NCI-H1930 (cell line): ENCODE results near the gene FITM1.

Experiments
- DNase-seq, 2 experiments: peaks; one replicate each; lab custom pipeline; 2025; lab: John Stamatoyannopoulos, UW

FITM1 gene

DNA sequence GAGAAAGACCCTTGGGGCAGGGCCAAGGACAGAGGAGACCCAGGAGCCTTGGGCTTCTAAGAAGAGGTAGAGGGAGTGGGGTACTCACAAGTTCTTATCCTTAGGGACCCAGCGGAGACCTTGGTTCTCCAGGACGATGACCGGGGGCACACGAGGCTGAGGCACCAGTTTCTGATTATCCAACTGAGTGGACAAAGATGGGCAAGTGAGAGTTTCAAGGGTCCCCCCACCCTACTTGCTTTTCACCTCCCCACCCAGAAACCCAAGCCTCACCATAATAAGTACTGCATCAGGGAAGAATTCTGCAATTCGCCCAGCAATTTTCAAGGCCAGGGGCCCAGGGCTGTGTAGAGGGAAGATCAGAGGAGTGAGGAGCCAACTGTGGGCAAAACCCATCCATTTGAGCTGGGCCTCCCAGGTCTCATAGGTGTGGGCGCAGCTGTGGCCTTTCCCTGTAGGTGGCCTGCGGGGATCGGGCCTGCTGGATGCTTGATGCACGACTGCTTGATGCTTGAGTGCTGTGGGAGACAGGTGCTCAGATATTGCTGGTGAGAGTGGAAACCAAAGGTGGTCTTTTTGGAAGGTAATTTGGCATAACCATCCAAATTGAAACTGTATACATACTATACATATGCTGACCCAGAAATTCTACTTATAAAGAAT lies 8.9 kb downstream of the FITM1 start:
- no peak for DNase-seq

DNA sequence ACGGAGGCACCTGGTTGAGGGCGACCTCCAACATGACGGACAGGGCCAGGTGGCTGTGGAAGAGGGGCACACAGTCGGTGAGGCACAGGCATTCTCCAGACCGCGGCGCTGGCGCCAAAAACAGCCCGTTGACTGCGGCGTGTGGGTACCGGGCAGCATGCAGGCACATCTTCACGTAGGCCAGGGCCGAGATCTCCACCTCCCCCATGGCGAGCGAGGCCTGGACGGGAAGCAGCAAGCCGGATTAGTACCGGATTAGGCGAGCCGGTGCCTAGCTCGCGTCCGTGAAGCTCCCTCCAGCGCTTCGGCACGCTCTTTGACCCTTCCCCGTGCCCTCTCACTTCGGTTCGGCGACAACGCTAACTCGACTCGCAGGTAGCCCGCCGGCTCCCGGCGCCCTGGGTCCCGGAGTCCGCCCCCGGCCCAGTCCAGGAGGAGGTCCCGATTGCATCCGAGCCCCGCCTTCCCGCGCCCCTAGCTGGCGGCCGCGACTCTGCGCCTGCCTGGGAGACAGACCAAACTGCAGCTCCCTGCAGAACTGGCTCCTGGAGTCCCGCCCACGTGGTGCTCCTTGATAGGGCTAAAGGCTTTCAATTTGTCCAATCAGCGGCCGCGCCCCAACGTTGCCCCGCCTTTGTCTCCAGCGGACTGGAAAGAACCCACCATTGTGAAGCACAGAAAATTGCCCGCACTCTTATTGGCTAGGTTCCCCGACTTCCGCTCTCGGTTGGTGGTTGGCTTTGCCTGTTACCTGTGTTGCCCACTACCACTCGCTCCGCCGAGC lies 10.8 kb downstream of the FITM1 start, which contains the start of gene EMC9:
Gene EMC9 (minus strand): TSS at position 495 of the 784 bp plus-strand sequence. CDS start 287 bp downstream, at position 208.
- peak; percentile 99 for DNase-seq

DNA sequence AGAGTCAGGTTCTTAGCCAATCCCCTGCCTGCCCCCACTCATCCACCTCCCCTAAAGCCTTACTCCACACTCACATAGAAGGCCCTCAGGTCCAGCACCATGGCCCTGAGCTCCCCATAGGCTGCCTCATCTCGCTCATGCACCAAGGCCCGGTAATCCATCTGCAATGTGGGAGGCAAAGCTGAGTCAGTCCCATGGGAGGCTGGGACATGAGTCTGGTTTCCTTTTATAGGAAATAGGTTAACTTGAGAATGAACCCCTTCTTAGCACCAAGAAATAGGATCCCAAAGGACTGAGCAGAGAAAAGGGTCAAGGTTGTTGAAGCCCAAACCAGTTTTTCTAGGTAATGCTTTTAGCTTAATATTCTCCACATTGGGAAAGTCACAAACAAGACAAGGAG lies 13.1 kb downstream of the FITM1 start:
- DNase-seq, result no peak

DNA sequence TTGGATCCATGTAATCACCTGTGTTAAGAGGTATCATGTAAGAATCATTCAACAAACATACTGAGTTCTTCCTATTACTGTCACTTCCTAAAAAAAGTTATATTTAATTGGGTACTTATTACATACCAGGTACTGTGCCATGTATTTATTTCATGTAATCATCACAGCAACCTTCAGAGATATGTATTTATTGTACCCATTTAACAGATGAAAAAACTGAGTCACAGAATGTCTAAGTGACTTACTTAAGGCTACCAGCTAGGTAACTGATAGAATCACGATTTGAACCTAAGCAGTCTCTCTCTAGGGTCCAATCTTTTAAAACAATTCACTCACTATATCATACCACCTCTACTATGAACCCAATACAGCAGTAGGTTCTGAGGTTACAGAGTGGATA lies 14.0 kb downstream of the FITM1 start:
- DNase-seq, result no peak

DNA sequence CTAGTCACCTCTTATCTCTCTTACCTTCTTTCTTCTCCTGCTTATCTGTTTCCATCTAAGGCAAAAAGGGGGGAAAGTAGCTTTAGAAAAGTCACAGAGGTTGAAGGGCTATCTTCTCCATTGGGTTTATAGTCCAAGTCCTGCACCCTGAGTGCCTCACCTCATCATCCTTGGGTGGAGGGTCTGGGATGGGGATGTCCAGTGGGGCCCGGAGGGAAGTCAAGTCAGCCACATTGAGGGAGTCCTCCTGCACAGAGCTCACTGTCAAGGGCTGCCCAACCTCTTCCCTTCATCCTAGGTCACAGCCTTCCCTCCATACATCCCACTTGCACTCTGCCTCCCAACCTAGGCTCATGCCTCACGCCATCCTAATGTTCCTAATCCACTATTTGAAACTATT lies 14.8 kb downstream of the FITM1 start:
- no peak for DNase-seq

DNA sequence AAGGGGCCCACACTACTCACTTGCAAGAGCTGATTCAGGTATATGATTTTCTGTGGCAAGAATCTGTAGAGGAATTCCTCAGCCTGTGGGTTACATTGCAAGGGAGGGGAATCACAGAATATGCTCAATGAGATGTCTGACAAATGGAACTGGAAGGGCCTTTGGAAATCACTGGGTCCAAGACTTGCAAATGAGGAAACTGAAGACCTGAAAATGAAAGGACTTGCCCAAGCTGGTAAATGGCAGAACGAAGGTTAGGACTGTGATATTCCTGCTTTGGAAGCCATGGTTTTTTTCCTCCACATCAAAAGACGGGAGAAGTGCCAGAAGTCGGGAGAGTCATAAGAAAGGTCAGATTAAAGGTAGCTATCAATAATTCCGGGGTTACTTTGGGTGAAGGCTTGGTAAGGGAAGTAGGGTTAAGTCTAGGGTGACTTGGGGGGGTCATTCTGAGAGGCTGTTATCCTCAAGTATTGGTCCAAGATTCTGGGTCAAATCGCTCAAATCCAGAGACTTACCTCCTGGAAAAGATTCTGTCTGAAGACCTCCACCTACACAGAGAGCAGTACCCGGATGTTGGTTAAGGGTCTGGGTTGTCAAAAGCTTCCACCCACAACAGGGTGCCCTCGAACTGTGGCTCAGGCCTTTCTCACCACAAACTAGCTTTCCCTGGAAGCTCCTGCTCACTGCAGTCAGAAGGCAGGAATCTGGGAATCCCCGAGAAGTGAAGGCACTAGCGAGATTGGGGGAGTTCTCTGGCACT lies 15.4 kb downstream of the FITM1 start:
- no peak for DNase-seq

DNA sequence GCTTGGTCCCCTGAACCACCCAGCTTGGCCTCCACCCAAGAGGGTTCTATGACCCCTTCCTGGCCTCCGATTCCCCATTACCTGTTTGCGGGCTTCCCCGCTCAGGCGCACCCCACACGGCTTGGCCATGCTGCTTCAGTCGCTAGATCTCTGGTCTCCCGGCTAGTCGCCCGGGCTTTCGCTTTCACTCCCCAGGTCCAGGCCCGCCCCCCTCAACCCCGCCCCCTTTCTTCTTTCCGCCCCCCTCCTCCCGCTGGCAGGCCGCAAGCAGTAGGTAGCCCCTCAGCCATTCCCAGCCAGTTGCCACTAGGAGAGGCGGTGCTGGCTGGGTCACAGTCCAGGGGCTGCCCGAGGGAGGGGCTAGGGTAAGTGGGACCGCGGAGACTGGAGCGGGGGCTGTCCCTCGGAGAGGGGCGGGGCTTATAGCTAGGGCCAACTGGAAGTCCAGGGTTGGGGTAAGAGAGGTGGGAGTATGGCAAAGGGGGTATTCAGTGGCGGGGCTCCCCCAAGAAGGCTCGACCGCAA lies 16.1 kb downstream of the FITM1 start, which contains the start of gene PSME2:
Gene PSME2 (minus strand): TSS at position 158 of the 525 bp plus-strand sequence. CDS start 29 bp downstream, at position 129.
- DNase-seq, result peak; percentile 93 to 95

DNA sequence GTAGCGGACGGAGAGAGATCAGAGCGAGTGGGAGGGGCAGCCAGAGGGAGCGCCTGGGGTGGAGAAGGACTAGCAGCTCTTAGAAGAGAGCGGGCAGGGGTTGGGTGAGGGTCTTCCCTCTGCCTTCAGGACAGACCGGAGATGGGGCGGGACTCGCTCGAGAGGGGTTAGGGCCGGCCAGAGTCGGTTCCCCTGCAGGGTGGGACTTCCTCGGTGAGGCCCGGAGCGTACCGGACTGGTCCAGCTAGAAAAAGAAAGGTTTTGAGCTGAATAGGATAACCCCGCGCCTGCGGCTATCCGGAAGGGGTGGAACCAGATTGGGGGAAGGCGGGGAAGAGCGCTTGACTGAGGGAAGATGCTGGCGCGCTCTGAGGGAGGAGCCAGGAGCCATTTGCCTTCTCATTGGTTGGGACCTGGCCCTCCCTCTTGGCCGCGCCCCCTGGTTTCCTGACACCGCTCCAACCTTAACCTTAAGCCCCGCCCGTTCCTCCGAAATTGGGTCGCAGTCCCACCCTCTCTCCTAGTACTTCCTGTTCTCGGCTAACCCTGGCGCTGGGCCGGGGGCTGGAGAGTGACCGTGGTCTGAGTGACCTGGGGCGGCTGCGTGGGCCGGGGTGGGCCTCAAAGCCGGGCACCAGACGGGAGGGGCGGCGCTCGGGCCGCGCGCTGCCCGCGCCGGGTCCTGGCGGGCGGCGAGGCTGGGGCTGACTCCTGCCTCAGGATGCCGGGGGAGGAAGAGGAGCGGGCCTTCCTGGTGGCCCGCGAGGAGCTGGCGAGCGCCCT lies 16.7 kb downstream of the FITM1 start, which contains the start of gene RNF31:
Gene RNF31 (plus strand): TSS at position 521 of the 783 bp plus-strand sequence. CDS start 201 bp downstream, at position 722.
- peak; percentile 94 to 95 for DNase-seq

DNA sequence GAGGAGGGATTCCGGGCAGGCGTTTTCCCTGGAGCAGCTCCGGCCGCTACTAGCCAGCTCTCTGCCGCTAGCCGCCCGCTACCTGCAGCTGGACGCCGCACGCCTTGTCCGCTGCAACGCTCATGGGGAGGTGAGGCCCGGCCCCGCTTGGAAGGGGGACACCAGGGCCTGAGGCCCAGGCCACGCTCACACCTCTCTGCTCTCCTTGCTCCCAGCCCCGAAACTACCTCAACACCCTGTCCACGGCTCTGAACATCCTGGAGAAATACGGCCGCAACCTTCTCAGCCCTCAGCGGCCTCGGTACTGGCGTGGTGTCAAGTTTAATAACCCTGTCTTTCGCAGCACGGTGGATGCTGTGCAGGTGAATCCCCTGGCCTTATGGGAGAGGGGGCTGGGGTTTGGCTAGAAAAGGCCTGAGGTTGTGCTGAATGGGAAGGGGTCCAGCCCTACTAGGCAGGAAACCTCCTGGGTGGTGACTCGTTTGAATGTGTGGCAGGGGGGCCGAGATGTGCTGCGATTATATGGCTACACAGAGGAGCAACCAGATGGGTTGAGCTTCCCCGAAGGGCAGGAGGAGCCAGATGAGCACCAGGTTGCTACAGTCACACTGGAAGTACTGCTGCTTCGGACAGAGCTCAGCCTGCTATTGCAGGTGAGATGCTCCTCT lies 17.4 kb downstream of the FITM1 start:
- DNase-seq, result no peak

DNA sequence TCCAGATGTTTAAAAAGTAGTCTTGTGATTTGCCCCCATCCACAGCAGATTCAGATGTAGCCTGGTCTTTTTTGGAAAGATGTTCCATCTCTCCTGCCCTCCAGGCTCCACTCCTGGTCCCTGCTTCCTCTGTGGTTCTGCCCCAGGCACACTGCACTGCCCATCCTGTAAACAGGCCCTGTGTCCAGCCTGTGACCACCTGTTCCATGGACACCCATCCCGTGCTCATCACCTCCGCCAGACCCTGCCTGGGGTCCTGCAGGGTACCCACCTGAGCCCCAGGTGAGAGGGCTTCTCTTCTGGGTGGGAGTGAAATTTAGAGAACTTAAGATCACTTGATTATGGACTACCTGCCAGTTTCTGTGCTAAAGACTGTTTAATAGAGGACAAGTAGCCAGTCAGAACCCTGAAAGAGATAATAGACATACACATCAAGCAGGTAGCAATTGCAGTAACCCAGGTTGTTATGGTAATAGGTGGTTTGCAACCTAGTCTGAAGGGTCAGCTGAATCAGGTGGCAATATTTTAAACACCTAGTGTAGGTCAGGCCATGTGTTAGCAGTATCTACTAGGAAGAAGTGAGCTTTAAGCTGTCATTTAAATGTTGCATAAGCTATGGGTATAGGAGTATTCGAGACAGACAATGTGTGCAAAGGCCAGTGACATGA lies 19.0 kb downstream of the FITM1 start:
- no peak for DNase-seq

DNA sequence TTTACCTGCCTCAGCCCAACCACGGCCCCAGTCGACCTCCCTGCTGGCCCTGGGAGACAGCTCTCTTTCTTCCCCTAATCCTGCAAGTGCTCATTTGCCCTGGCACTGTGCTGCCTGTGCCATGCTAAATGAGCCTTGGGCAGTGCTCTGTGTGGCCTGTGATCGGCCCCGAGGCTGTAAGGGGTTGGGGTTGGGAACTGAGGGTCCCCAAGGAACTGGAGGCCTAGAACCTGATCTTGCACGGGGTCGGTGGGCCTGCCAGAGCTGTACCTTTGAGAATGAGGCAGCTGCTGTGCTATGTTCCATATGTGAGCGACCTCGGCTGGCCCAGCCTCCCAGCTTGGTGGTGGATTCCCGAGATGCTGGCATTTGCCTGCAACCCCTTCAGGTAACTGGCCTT lies 19.6 kb downstream of the FITM1 start:
- DNase-seq, result no peak

DNA sequence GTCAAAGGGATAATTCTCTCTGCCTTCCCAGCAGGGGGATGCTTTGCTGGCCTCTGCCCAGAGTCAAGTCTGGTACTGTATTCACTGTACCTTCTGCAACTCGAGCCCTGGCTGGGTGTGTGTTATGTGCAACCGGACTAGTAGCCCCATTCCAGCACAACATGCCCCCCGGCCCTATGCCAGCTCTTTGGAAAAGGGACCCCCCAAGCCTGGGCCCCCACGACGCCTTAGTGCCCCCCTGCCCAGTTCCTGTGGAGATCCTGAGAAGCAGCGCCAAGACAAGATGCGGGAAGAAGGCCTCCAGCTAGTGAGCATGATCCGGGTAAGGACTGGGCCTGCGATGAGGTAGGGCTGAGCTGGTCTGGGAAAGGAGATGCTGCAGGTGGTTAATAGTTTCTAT lies 20.1 kb downstream of the FITM1 start:
- no peak for DNase-seq

DNA sequence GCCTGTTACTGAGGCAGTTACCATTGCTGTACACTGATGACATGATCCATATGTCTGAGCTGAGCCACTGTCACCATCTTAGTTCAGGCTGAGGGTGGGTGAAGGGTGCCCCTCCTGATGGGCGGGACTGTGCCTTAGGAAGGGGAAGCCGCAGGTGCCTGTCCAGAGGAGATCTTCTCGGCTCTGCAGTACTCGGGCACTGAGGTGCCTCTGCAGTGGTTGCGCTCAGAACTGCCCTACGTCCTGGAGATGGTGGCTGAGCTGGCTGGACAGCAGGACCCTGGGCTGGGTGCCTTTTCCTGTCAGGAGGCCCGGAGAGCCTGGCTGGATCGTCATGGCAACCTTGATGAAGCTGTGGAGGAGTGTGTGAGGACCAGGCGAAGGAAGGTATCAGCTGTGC lies 20.5 kb downstream of the FITM1 start:
- DNase-seq, result no peak

DNA sequence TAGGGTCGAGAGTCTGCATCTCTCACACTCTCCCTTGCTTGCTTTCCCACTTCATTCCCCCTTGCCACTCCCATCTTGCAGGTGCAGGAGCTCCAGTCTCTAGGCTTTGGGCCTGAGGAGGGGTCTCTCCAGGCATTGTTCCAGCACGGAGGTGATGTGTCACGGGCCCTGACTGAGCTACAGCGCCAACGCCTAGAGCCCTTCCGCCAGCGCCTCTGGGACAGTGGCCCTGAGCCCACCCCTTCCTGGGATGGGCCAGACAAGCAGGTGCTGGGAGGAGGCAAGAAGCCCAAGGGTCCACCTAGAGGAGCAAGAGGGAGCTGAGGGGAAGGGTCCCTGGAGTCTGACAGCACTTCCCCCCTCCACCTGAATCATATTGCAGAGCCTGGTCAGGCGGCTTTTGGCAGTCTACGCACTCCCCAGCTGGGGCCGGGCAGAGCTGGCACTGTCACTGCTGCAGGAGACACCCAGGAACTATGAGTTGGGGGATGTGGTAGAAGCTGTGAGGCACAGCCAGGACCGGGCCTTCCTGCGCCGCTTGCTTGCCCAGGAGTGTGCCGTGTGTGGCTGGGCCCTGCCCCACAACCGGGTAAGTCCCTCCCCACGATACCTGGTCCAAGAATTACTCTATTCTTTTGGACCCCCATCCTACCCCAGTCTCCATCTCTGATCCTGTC lies 21.1 kb downstream of the FITM1 start:
- no peak for DNase-seq

DNA sequence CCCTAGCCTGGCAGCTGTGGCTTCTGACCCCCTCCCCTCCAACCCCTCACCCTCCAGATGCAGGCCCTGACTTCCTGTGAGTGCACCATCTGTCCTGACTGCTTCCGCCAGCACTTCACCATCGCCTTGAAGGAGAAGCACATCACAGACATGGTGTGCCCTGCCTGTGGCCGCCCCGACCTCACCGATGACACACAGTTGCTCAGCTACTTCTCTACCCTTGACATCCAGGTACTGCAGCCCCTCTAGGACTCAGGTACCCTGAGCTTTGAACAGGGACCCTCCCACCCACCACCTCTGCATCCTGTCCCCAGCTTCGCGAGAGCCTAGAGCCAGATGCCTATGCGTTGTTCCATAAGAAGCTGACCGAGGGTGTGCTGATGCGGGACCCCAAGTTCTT lies 24.6 kb downstream of the FITM1 start:
- no peak for DNase-seq

DNA sequence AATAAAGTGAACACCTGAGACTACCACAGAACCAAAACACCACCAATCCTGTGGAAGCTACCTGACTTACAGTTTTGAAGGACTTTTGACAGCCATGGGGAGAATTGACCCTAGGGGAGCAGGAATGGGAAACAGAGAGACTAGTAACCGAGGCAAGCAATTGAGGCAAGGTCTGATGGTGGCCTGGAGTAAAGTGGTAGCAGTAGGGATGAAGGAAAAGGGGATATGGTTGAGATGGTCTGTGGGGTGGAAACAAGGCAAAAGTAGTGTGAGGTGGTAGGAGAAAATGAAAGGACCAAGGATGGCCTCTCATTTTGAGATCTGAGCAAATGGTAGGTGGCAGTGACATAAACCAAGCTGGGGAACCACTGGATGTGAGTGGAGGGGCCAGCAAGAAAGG lies 26.4 kb downstream of the FITM1 start:
- DNase-seq, result no peak

DNA sequence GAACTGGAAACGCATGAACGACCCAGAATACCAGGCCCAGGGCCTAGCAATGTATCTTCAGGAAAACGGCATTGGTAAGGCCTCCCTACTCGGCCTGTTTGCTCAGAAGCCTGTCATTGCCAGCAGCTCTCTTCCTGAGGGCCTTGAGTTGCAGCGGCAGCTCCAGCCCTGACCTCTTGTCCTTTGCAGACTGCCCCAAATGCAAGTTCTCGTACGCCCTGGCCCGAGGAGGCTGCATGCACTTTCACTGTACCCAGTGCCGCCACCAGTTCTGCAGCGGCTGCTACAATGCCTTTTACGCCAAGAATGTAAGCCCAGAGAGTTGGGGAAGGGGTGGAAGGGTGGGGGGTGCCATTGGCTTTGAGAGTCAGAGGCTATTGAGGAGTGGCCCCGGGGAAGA lies 26.9 kb downstream of the FITM1 start:
- no peak for DNase-seq

DNA sequence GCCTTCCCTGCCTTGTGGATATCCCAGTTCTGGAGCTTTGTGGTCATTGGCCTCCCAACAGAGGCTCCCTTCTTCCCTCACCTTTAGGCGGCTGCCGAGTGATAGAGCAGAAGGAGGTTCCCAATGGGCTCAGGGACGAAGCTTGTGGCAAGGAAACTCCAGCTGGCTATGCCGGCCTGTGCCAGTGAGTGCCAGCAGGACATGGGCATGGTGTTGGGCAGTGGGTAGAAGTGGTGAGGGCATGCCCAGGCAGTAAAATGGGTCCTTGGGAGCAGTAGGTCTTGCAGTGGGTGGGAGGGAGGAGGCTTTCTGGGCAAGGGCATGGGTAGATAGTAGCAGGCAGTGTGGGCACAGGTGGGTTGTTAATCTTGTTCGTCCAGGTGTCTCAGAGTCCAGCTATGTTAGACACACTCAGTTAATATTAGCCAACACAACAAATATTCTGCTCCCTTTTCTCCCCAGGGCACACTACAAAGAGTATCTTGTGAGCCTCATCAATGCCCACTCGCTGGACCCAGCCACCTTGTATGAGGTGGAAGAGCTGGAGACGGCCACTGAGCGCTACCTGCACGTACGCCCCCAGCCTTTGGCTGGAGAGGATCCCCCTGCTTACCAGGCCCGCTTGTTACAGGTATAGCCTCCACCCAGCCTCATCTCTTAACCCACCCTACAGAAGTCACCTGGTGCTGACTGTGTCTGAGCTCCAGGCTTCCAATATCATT lies 29.5 kb downstream of the FITM1 start:
- no peak for DNase-seq

DNA sequence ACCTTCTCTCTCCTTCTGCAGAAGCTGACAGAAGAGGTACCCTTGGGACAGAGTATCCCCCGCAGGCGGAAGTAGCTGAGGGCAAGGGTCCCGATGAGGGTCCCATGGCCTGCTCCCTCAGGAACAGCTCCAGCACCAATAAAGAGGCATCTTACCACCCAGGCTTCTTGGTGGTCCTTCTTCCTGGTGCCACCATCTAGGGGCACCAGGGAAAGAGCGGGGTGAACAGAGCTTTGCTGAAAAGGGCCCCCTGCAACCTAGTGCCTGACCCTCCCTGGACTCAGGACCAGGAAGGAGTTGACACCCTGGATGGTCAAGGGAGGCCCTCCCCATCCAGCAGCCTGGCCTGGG lies 30.0 kb downstream of the FITM1 start:
- no peak for DNase-seq
